ENCODE measurements around the gene ITGB5.
"Not testable (repeated sequence)": the region's sequence is repeated elsewhere in the genome, so short reads cannot be mapped to it uniquely, and the experiment has no call there.

ITGB5 gene

GRCh38 chr3:124786511-124787241, 100.5 kb downstream of the ITGB5 start:
- no peak for DNase-seq

DNA sequence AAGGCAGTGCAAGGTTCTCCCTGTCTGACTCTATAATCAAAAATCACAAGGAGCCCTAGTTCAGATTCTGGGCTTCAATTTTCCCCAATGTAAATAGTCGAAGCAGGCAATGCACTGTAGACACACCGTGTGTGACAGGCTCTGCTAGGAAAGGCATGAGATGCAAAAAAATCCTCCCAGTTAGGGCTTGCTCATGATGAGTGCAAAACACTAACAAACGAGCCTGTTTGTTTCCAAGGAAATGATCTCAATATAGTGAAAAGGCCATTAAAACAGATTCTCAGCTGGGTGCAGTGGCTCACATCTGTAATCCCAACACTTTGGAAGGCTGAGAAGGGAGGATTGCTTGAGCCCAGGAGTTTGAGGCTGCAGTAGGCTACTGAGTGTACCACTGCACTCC, 101.2 kb downstream of the ITGB5 start:
- no peak for DNase-seq

GRCh38 chr3:124784686-124785382, 102.3 kb downstream of the ITGB5 start:
- no peak for DNase-seq

DNA sequence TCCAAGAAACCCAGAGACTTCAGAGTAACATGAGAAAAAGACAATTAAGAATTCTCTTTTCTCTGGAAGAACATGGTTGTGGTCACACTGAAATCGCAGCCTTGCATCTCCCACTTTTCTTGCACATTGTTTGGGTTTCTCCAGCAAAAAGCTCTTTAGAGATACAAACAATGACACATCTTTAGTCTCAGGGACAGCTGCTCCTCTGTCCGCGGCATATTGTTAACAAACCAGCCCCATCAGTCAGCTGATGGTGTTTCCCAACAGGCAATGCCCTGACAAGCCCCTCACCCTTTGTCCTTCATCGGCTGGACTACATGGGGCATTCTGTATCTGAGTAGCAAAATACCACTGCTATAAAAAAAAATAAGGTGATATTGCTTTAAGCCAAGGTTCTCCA, 103.5 kb downstream of the ITGB5 start:
- DNase-seq, result no peak

GRCh38 chr3:124782377-124782712, 104.8 kb downstream of the ITGB5 start:
- DNase-seq, result not testable (repeated sequence)

- no peak for DNase-seq
Observed at GRCh38 chr3:124781476-124782376, 105.4 kb downstream of the ITGB5 start.

DNA sequence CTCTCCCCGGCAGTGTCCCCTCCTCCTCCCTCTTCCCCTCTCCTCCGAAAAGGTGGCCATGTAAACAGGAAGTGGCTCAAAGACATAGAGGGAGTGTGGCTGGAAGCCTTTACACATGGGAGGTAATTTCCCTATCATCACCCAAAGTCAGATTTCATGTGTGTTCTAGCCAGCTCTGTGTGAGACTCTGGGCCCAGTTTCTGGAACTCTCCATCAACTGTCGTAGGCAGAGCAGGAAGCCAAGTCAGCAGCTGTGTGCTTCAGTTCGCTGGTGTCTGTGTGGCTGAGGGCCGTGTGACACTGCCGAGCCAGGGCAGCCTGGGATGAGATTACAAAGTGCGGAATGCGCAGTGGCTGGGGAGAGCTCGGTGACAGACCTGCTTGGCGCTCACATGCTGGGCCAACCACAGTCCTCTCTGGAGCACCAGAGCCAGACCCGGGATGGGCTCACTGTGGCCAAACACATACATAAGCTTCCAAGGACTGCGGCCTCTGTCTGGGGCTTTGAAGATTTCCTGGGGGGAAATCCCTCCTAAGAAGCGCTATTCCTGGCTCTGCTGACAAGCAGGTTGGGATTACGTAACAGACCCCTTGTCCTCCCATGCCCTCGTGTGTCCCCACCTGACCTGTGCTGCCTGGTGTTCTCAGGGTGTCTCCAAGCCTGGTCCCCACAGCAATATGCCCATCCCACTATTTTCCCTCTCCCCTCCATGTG, 106.2 kb downstream of the ITGB5 start:
- DNase-seq, result no peak

DNA sequence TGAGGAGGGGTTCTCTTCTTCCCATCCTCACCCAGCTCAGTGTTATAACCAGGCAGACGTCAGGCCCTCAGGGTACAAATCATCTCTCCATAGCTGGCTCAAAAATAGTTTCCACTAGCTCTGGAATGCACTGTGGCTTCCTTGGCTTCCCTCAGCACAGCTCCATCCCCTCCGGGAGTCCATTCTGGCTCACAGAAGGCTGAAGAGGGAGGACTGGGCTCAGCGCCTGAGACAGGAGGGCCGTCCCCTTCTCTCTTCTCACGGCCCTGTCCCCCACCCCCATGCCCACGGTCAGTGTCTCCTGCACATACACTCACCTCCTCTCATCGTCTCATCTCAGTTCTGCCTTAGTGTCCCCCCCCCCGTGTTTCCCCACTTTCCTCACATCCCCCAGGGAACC, 106.8 kb downstream of the ITGB5 start:
- no peak for DNase-seq

GRCh38 chr3:124779751-124780191, 107.4 kb downstream of the ITGB5 start:
- no peak for DNase-seq

DNA sequence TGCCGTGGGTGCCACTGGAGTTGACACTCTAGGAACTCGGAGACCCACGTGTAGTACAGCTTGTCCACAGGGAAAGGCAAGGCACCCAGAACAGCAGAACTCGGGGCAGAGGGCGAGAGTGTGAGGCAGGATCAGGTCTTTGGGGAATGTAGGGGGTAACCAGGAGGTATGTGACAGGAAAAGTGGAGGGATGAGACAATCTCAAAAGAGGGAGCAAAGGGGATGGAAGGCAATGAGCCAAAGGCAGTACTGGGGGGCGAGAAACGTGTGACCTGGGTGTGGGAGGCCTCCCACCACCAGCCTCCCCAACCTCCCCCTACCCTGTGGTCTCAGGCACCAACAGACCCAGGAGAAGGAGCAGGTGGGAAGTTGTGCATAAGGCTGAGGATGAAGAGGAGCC, 108.0 kb downstream of the ITGB5 start:
- no peak for DNase-seq

- DNase-seq, result no peak
Observed at GRCh38 chr3:124777762-124778470, 109.2 kb downstream of the ITGB5 start.

GRCh38 chr3:124776856-124777255, 110.3 kb downstream of the ITGB5 start:
- DNase-seq, result no peak

- no peak for DNase-seq
Observed at GRCh38 chr3:124775877-124776276, 111.3 kb downstream of the ITGB5 start.

DNA sequence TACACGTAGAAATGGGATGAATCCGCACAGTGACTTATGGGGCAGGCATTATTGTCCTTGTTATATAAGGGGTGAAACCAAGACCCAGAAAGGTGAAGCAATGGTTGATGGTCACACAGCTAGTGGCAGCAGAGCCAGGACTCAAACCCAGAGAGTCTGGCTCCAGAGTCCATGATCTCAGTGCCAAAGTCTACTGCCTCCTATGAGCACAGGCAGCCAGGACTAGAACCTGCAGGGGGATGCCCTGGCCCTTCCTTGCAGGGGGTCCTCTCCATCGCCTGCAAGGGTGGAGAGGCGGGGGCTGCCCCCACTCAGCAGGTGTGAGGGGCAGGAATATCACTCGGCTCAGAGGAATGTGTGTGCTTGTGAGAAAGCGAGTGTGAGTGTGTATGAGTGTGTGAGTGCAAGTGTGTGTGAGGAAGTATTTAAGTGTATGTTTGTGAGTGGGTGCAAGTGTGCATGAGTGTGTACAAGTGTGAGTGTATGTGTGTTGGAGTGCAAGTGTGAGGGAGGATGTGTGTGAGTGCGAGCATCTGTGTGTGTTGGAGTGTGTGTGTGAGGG, 112.2 kb downstream of the ITGB5 start:
- no peak for DNase-seq

GRCh38 chr3:124774327-124774718, 112.8 kb downstream of the ITGB5 start:
- DNase-seq, result no peak

GRCh38 chr3:124773351-124774326, 113.5 kb downstream of the ITGB5 start:
- no peak for DNase-seq

DNA sequence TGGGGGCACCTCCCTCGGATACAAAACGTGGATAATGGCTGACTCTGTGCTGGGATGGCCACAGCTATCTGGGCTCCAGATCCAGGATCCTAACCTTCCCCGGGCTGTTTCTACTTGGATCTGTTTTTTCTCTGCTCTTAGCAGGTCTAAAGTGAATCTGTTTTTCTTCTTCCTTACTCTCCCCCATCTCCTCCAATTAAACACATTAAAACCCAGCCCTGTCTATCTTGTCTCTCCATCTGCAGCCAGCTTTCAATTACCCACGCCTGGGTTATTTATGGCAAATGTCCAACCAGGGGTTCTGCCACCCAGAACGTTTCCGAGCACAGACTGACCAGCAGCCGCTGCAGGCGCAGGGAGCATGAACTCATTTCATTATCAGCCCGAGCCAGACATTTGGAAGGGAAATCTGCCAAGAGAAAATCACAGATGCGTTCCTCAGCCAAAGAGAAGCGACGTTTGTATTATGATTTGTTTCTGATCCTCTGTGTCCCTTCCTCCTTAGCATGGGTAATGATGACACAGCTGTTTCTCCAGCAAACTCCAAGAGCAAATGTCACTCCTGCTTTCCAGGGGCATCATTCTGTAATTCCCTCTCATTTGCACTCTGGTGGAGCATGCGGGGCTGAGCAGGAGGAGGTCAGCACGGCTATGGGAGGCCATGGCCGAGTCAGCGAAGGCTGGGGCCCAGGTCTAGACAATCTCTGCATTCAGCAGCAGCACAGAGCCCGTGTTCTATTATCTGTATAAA, 114.9 kb downstream of the ITGB5 start:
- no peak for DNase-seq

DNA sequence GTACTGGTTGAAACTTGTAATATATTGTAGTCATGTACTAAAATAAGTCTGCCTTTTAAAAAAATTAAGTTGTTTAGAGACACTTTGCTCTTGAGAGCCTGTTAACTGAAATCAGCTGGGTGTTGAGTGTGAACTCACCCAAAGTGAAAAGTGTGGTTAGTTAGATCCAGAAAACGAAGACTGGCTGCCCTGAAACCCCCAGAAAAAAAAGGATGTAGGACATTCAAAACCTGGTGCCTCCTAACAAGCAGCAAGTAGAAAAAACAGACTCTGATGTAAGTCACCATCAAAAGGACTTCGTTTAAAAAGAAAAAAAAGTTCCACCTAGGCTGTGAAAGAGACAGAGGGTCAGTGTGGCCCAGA, 116.1 kb downstream of the ITGB5 start:
- no peak for DNase-seq

GRCh38 chr3:124770336-124771082, 116.7 kb downstream of the ITGB5 start:
- no peak for DNase-seq

All from activated CD8-positive, alpha-beta memory T cell treated with anti-CD3 and anti-CD28 coated beads for 24 hours (primary cell).